NCI-H345 (cell line): ENCODE data around the gene GRIK1.
"Not testable (repeated sequence)": the region's sequence is repeated elsewhere in the genome, so short reads cannot be mapped to it uniquely, and the experiment has no call there.

ENCODE experiments used
- DNase-seq: peaks from one replicate; lab custom pipeline; 2025; lab: John Stamatoyannopoulos, UW

The GRIK1 gene

GRCh38 chr21:29606613-29607012, 333.2 kb downstream of the GRIK1 start:
- DNase-seq = no peak

- not testable (repeated sequence) for DNase-seq
Measured at GRCh38 chr21:29605219-29605618, 334.6 kb downstream of the GRIK1 start.

- DNase-seq = no peak
Measured at GRCh38 chr21:29604076-29604475, 335.7 kb downstream of the GRIK1 start.

- DNase-seq = peak; percentile 75
Measured at GRCh38 chr21:29601047-29601446, 338.7 kb downstream of the GRIK1 start.

GRCh38 chr21:29586696-29587095, 353.1 kb downstream of the GRIK1 start:
- no peak for DNase-seq

- DNase-seq = no peak
Measured at GRCh38 chr21:29585462-29585861, 354.3 kb downstream of the GRIK1 start.

- DNase-seq = no peak
Measured at GRCh38 chr21:29583424-29583924, 356.3 kb downstream of the GRIK1 start.

- DNase-seq = no peak
Measured at GRCh38 chr21:29582855-29583254, 356.9 kb downstream of the GRIK1 start.

- no peak for DNase-seq
Measured at GRCh38 chr21:29581393-29581792, 358.4 kb downstream of the GRIK1 start.

GRCh38 chr21:29580732-29581285, 359.0 kb downstream of the GRIK1 start:
- DNase-seq = no peak

GRCh38 chr21:29578306-29578705, 361.5 kb downstream of the GRIK1 start:
- DNase-seq = no peak

GRCh38 chr21:29571949-29572348, 367.8 kb downstream of the GRIK1 start:
- DNase-seq = no peak

GRCh38 chr21:29568020-29568697, 371.6 kb downstream of the GRIK1 start:
- no peak for DNase-seq

GRCh38 chr21:29557931-29558725, 381.7 kb downstream of the GRIK1 start:
- DNase-seq = no peak

- DNase-seq = no peak
Measured at GRCh38 chr21:29557200-29557599, 382.6 kb downstream of the GRIK1 start.

GRCh38 chr21:29555601-29556000, 384.2 kb downstream of the GRIK1 start:
- DNase-seq = no peak

GRCh38 chr21:29550205-29550604, 389.6 kb downstream of the GRIK1 start:
- no peak for DNase-seq

GRCh38 chr21:29549614-29550013, 390.2 kb downstream of the GRIK1 start:
- no peak for DNase-seq

- DNase-seq = no peak
Measured at GRCh38 chr21:29547998-29548397, 391.8 kb downstream of the GRIK1 start.

- no peak for DNase-seq
Measured at GRCh38 chr21:29546071-29546470, 393.7 kb downstream of the GRIK1 start.

- DNase-seq = no peak
Measured at GRCh38 chr21:29540289-29540688, 399.5 kb downstream of the GRIK1 start.

GRCh38 chr21:29538115-29538514, 401.7 kb downstream of the GRIK1 start:
- no peak for DNase-seq

GRCh38 chr21:29534448-29534847, 405.3 kb downstream of the GRIK1 start:
- no peak for DNase-seq
